Psoas muscle (tissue), 8 donors: ENCODE results near the gene DOCK1. TPM values are rescaled to one million over a fixed set of nuclear protein-coding genes. Genes with fewer than 3 reads are reported as not detected.

Experiments
- ATAC-seq, 4 donors: fragments of 200-7000 bp; cut with Tn5 transposase; one replicate each; pipeline ENCODE4 v1.9.1; 2020; ENCODE audit warnings: moderate library complexity in 3 of 4, mild to moderate bottlenecking in 2 of 4
- DNase-seq, 2 donors: peaks; one replicate each; pipeline ENCODE4 v3.0.0-alpha.2; 2020
- H3K27ac ChIP-seq: fragments of 200-600 bp; one replicate; pipeline ENCODE4 v1.8.0; 2022
- H3K27me3 ChIP-seq, 3 donors: fragments of 200-600 bp in 1 of 3; one replicate each; pipeline versions ENCODE4 v1.6.1 to v1.8.0; 2013 to 2022; ENCODE audit warnings: low read length in 2 of 3, mild to moderate bottlenecking in 2 of 3, moderate library complexity in 1 of 3; ENCODE audit not compliant: insufficient read depth in 3 of 3
- H3K36me3 ChIP-seq, 2 donors: fragments of 200-600 bp in 1 of 2; one replicate each; pipeline versions ENCODE4 v1.6.1 to v1.8.0; 2013 to 2022; ENCODE audit warnings: low read depth in 1 of 2, mild to moderate bottlenecking in 1 of 2, moderate library complexity in 1 of 2; ENCODE audit not compliant: insufficient read depth in 1 of 2
- H3K4me1 ChIP-seq: fragments of 200-600 bp; one replicate; pipeline ENCODE4 v1.8.0; 2022
- H3K4me3 ChIP-seq: fragments of 200-600 bp; one replicate; pipeline ENCODE4 v1.8.0; 2022; ENCODE audit warnings: mild to moderate bottlenecking
- H3K9me3 ChIP-seq: fragments of 200-600 bp; one replicate; pipeline ENCODE4 v1.8.0; 2022
- WGBS, 3 donors: extraction: QIAGEN DNeasy Blood & Tissue Kit; methylation state at CpG; one replicate each; pipeline versions ENCODE4 v1.1.6 to v1.1.7; 2013; 5-methylcytosine and 5-hydroxymethylcytosine counted together
- intact Hi-C, 2 donors: fragments of 100-400 bp; cut with DNase I; formaldehyde crosslinking; loops; one replicate each; pipeline versions ENCODE4 v1.11.0 to v1.14.2; 2022
- polyA plus RNA-seq, 3 donors: library from polyadenylated mRNA; stranded (reverse); fragments of 200-250 nt; gene quantifications; one replicate each; pipeline ENCODE4 v1.2.3, GENCODE V29; 2013
- total RNA-seq, 4 donors: library from RNA; stranded (reverse); fragmentation: NEBNext Ultra II Directional in 2 of 4; extraction: Animal tissue kit (Norgen Biotek cat#: 25700) in 2 of 4; gene quantifications; one replicate each; pipeline versions ENCODE4 v1.2.1 to v1.2.4, GENCODE V29; 2021 to 2023
- TF ChIP-seq, protein P1 (sequence below): fragments of 200-600 bp; IDR thresholded peaks from one replicate; pipeline ENCODE4 v1.8.0; 2022; ENCODE audit warnings: antibody characterized with exemption
- donor health status: healthy with polysubstance abuse.
- donor health status: DM: no; HTN: no; CAD: no; lungs with moderate emphysema.
- donor health status: Bipolar disorder and iron deficiency.
- donor health status: healthy.
- donor health status: DM: yes; HTN: yes; CAD: no.
- donor health status: DM: no; HTN: no; CAD: no.
- donor health status: DM: no; HTN: no; CAD: no.
- donor health status: DM: yes; HTN: yes; CAD: no.

Gene DOCK1
- total and polyA plus RNA-seq, 7 donors = 2.1 to 11.3 (median 5.4) TPM

- Histone ChIP-seq H3K4me3 (no peak overlapping the region), H3K27ac (no peak overlapping the region), H3K27me3 (no peaks in the 10 kb centered on the region), H3K4me1 (no peaks in the 10 kb centered on the region), H3K36me3 (peaks cover 2 to 23% of the 10 kb centered on the region in 2 donors), H3K9me3 (no peaks in the 10 kb centered on the region)
- ATAC-seq = no peak
- intact Hi-C loops = no loop called here
- TF ChIP-seq, protein P1, sequence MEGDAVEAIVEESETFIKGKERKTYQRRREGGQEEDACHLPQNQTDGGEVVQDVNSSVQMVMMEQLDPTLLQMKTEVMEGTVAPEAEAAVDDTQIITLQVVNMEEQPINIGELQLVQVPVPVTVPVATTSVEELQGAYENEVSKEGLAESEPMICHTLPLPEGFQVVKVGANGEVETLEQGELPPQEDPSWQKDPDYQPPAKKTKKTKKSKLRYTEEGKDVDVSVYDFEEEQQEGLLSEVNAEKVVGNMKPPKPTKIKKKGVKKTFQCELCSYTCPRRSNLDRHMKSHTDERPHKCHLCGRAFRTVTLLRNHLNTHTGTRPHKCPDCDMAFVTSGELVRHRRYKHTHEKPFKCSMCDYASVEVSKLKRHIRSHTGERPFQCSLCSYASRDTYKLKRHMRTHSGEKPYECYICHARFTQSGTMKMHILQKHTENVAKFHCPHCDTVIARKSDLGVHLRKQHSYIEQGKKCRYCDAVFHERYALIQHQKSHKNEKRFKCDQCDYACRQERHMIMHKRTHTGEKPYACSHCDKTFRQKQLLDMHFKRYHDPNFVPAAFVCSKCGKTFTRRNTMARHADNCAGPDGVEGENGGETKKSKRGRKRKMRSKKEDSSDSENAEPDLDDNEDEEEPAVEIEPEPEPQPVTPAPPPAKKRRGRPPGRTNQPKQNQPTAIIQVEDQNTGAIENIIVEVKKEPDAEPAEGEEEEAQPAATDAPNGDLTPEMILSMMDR = no peak
- WGBS, 3 donors = 94 to 96% (median 95%) methylated on average over 8 of the region's 8 CpGs
- DNase-seq = no peak
Observed at GRCh38 chr10:126997801-126998590, 92.8 kb downstream of the DOCK1 start.

GRCh38 chr10:127000598-127000997 is 95.4 kb downstream of the DOCK1 start:
- Histone ChIP-seq H3K4me3 (no peak overlapping the region), H3K4me1 (no peaks in the 10 kb centered on the region), H3K36me3 (peaks cover 2 to 20% of the 10 kb centered on the region in 2 donors), H3K27me3 (no peaks in the 10 kb centered on the region), H3K27ac (no peak overlapping the region), H3K9me3 (no peaks in the 10 kb centered on the region)
- intact Hi-C loops = no loop called here
- no peak for DNase-seq
- ATAC-seq = no peak
- WGBS, 3 donors = 95 to 96% (median 96%) methylated on average over 12 of the region's 12 CpGs
- TF ChIP-seq, protein P1 = no peak

DNA sequence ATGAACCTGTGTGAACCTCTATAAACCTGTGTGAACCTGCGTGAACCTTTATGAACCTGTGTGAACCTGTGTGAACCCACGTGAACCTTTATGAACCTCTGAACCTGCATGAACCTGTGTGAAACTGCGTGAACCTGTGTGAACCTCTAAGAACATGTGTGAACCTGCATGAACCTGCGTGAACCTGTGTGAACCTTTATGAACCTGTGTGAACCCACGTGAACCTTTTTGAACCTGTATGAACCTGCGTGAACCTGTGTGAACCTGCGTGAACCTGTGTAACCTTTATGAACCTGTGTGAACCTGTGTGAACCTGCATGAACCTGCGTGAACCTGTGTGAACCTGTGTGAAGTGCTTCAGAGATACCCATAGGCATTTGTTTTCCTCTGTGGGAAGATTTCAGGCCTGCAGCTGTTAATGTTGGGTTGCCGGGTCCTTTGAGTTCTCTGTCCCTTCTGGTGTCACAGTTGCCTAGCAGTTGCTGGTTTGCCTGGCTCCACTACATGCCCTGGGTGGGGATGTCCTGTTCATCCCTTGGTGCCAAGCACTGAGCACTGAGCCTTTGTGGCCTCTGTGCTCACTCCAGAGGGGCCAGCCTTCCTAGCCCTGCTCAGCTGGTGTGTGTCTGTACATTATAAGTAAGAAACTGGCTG is 97.9 kb downstream of the DOCK1 start:
- TF ChIP-seq, protein P1 = no peak
- Histone ChIP-seq H3K4me1 (no peaks in the 10 kb centered on the region), H3K27ac (no peak overlapping the region), H3K9me3 (no peaks in the 10 kb centered on the region), H3K4me3 (no peak overlapping the region), H3K36me3 (peaks cover 0 to 11% of the 10 kb centered on the region in 2 donors), H3K27me3 (no peaks in the 10 kb centered on the region)
- intact Hi-C loops = no loop called here
- no peak for DNase-seq
- 90 to 91% (median 91%) methylated on average over 9 of the region's 9 CpGs for WGBS, 3 donors
- ATAC-seq = no peak

DNA sequence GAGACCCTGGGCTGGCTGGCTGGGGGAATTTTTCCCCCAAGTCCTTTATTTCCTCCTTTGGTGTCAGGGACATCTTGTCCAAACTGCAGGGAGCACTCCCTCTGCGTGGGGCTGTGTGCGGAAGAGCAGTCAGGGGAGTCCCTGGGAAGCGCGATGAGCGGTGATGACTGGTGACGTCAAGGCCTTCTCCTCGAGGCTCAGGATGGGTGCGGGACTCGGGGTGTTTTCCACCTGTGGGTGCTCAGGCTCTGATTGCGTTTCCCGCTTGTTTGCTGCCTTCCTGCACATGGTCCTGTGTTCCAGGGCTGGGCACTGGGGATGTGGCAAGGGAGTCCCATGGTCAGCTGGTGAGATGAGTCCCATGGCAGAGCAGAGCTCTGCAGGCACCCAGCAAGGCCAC is 101.2 kb downstream of the DOCK1 start:
- H3K36me3 ChIP-seq = peaks cover 0 to 2% of the 10 kb centered on the region in 2 donors
- intact Hi-C loops = no loop called here
- H3K27me3 ChIP-seq = no peaks in the 10 kb centered on the region
- ATAC-seq (no peak), DNase-seq (no peak)
- H3K4me1 ChIP-seq = no peaks in the 10 kb centered on the region
- no peaks in the 10 kb centered on the region for H3K9me3 ChIP-seq
- no peak overlapping the region for H3K4me3 ChIP-seq
- whole genome bisulfite sequencing, 3 donors = 96 to 98% (median 97%) methylated on average over 11 of the region's 11 CpGs
- TF ChIP-seq, protein P1 = no peak
- no peak overlapping the region for H3K27ac ChIP-seq
